T-helper 1 cell (primary cell): Measurements from ENCODE around the gene SP1.

Experiments
- DNase-seq, 5 donors: peaks; one replicate each; pipeline ENCODE4 v3.0.0-alpha.2; 2012 to 2020

The SP1 gene

DNA sequence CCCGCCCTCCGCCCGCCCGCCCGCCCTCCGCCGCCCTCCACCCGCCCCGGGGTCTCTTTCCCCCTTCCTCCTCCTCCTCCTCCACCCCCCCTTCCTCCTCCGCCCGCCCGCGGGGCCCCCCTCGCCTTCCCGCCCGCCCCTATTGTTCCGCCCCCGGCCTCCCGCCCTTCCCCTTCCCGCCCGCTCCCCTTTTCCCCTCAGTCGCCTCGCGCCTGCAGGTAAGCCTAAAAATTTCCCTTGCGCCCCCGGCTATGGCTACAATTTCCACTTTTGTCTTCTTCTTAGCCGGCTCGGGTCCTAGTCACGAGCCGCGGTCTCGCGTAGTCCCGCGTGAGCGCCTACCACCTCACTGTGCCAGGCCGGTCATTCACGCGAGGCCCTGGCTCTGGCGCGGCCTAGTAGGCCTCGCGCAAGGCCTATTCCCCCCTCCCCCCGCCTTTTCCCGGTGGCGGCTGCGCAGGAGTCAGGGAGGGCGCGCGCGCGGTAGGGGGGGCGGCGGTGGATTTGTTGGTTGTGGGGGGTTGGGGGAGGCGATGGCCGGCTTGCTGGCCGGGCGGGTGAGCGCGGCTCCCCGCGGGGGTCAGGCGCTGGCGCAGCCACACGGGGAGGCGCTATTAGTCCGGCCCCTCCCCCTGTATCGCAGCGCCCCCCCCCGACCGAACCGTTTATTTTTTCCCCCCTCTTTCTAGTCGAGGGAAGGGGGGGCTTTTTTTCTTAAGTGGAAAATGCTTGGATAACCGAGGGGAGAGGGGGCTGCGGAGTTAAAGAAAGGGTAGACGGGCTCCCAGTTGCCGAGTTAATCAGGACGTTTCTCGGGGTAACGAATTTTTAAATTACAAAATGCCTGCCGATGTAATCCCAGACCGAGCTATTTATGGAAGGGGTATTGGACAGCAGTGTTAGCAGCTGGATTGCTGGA lies 72.4 kb downstream of the SP1 start:
- peak; percentile 62 to 83 (median 75) for DNase-seq

DNA sequence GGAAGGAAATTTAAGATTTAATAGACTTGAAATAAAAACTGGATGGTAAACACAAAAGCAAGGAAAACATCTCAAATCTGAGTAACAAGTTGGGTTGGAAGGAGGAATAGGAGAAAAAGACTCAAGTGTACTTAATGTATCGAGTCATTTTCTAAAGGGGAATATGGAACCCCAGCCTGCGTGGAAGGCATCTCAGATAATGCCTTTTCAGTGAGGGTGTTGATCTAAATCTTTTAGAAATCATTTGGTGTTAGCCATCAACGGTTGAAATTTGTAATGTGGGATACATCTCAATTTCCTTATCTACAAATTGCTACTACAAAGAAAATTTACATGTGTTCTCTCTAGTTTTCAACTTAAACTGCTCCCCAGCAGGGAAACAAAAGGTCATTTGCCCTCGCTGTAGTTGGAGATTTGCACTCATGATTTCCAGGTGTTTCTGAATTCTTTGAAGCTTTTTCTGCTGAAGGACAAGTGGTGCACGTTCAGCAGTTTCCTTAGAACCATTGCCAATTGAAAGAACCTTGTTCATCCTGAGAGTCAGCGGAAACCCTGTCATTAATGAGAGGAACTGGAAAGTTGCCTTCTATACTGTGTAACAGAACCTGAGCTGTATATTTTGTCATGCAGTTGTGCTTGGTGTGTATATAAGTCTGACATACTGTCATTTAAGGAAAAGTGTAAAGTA lies 74.1 kb downstream of the SP1 start:
- no peak for DNase-seq

DNA sequence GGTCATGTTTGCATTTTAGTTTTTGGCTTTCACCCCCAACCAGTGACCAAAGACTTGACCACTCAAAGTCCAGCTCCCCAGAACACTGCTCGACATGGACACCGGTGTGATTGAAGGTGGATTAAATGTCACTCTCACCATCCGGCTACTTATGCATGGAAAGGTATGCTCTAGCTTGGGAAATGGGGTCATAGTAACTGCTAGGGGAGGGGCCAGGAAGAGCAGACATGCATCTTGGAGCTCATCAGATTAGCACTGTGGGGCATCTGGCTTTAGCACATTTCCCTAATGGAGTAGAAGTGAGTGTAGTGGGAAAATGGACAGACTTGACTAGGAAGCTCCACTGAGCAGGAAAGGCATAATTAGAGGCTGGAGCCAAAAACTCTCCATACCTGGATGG lies 74.7 kb downstream of the SP1 start:
- no peak for DNase-seq

DNA sequence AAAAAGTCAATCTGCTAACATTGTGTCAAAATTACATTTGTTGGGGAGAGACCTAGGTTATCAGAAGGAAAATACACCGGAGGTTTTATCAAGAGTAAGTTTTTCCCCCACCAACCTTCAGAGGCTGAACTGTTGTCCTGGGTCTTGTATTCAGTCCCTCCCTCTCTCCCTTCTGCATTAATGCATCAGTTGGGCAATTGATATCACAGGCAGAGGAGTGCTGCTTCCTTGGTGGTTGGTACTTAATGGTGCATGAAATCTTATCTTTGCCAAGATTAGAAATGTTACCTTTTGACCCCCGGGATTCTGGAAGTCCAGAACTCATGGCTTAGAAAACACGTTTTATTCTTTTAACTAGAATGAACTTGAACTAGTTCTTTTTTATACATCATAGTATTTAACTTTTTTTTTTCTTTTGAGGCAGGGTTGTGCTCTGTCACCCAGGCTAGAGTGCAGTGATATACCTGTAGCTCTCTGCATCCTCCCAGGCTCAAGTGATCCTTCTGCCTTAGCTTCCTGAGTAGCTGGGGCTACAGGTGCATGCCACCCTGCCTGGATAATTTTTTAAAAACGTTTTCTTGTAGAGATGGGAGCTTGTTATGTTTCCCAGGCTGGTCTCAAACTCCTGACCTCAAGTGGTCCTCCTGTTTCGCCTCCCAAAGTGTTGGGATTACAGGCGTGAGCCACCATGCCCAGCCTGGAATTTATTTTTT lies 76.8 kb downstream of the SP1 start:
- DNase-seq = no peak

DNA sequence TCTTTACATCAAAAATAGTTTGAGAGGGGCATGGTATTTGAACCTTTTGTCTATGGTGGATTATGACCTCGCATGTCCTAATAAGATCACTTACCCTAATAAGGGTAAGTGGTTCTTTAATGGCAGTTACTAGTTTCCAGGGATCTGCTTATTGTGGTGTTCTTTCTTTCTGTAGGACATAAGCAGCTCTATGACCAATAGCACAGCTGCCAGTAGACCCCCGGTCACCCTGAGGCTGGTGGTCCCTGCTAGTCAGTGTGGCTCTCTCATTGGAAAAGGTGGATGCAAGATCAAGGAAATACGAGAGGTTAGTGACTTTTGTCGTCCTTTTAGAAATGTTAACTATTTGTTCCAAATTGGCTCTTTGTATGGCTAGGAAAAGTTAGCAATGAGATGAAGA lies 79.1 kb downstream of the SP1 start:
- no peak for DNase-seq

DNA sequence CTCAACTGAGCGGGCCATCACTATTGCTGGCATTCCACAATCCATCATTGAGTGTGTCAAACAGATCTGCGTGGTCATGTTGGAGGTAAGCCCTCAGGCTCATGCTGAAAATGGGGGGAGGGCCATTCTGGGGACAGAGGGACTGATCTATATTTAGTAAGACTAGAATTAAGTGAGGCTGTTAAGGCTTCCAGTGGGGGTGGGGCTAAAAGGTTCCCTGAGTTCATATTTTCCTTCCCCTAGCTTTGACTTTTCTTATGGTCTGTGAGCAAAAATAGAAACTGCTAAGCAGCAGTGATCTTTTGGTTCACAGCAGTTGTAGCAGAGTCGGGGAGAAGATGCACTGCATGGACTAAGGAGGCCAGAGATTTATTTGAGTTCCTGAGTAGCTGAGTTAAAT lies 81.1 kb downstream of the SP1 start:
- DNase-seq = no peak

DNA sequence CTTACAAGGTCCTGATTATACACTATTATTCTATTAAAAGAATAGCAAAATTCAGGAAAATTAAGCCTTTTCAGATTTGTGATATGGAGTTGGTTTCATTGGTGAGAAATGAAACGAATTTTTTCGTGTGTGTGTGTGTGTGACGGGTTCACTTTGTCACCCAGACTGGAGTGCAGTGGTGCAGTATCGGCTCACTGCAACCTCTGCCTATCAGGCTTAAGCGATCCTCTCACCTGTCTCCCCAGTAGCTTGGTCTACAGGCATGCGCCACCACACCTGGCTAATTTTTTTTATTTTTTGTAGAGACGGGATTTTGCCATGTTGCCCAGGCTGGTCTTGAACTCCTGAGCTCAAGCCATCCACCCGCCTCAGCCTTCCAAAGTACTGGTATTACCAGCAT lies 81.6 kb downstream of the SP1 start:
- DNase-seq = no peak

DNA sequence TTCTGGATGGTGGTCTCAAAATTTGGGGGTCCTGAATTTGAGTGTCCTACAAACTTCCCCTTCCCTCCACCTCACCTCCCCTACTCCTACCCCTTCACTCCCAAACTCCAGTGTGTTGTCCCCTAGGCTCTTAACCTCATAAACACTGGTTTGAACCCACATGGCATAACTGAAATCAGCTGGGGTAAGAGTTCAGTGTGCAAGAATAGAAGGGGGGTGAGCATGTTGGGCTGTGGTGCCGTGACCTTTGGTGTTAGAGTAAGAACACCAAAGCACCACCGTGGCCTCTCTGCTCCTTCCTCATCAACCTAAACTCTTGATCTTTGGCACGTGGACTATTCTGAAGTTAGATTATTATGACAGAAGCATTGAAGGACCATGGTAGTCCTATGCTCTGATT lies 83.0 kb downstream of the SP1 start:
- DNase-seq = no peak

DNA sequence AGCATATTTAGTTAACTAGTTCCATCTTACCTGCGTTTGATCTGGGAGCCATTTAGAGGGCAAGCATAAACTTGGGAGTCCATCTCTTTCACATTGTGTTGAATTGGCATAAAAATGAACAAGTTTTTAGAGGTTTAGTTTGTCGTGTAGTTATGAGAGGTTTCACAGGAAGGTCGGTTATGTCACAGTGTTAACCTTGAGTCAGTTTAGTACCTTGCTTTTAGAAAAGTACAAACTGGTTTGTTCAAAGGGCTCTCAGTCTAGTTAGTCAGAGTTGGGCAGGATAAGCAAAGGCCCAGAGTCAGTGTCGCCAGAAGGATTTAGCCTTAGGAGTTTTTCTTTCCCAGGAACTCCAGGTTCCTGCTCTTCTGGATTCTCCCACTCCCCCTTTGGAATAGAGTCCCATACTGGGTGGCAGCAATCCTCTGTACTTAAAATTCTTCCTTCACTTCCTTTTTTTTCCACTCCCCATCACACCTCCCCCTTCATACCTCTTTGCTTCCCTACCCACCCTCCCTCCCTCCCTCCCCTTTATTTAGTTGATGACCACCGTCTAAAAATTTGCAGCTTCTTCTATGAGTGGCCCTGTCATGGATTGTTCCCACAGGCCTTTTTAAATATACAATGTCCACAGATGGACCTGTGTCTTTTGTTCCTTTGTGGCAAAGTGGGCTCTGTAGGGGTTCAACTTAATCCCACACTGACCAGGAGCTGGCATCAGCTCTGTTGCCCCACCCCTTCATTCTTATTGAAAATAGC lies 84.0 kb downstream of the SP1 start:
- DNase-seq = no peak

DNA sequence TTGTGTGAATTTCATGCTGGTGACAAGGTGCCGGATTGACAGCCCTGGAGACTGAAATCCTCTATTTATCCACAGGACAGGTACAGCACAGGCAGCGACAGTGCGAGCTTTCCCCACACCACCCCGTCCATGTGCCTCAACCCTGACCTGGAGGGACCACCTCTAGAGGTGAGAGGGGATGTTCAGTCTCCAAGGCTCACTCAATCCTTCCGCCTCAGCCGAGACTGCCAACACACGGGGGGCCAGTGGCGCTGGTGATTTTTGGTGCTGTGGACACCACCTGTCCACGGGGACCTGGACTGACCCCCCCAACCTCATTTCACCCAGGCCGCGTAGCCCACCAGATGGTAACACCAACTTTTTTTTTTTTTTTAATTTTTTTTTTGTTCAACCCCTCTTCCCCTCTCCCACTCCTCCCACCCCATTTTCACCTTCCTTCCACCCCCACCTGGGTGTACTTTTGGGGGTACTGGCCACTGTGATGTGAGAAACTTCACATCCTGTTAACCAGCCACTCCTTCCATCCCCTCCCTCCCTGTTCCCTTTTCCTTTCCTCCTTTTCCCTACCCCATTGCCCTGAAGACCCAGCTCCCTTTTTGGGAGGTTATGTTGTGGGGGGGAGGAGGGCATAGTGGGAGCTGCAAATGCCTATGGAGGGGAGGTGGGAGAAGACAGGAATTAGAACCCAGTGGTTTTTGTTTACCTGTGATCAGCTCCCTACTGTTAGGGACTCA lies 84.9 kb downstream of the SP1 start:
- no peak for DNase-seq

DNA sequence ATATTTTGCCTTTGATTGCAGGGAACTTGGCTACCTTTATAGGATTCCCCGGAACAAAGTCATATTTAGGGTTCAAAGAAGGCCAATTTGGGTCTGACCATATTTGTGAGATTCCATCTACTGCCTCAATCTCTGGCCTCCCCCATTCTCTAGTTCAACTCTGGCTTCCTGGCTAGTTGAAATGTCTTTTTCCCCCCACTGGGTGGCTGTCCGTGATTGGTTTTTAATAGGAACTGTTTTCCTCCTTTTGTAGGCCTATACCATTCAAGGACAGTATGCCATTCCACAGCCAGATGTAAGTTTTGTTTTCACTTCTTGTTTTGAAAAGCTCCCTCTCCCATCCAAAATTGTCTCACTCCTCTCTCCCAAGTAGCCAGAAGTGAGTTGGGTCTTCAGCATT lies 85.7 kb downstream of the SP1 start:
- DNase-seq = no peak
